HEK293 (cell line): ENCODE measurements around the gene MMP25.

Source experiments
- CTCF ChIA-PET: fragments of 350-600 bp; formaldehyde crosslinking; extraction: SDS; loops from one replicate; lab custom pipeline; 2021; ENCODE audit warnings: antibody characterized with exemption; lab: Yijun Ruan, JAX
- POLR2A ChIA-PET: fragments of 300-600 bp; formaldehyde crosslinking; extraction: SDS; loops from one replicate; lab custom pipeline; 2020; ENCODE audit warnings: antibody characterized with exemption, inconsistent platforms; lab: Yijun Ruan, JAX
- H3K27ac ChIP-seq: fragments of 200-500 bp; sonication (Bioruptor generic); 2 replicates; pipeline ENCODE4 v1.5.1; 2014; ENCODE audit warnings: low read depth, low read length, control low read depth, inconsistent platforms; ENCODE audit errors: extremely low read depth
- H3K36me3 ChIP-seq, 2 experiments: fragments of 200-500 bp in 1 of 2; sonication (Bioruptor generic) in 1 of 2; 1 replicate in 1 of 2; 2 replicates in 1 of 2; pipeline ENCODE4 v1.5.1; 2014 to 2017; ENCODE audit warnings: inconsistent platforms in 2 of 2, low read length in 2 of 2; ENCODE audit not compliant: control insufficient read depth in 2 of 2, insufficient read depth in 1 of 2
- H3K4me1 ChIP-seq: fragments of 200-500 bp; sonication (Bioruptor generic); 2 replicates; pipeline ENCODE4 v1.5.1; 2014; ENCODE audit warnings: mild to moderate bottlenecking, low read length, inconsistent platforms; ENCODE audit not compliant: control insufficient read depth, insufficient read depth
- H3K4me3 ChIP-seq: 2 replicates; pipeline ENCODE4 v1.5.1; 2011; ENCODE audit warnings: low read depth, mild to moderate bottlenecking, control low read depth, low read length, moderate library complexity
- H3K9me3 ChIP-seq: fragments of 200-500 bp; sonication (Bioruptor generic); 2 replicates; pipeline ENCODE4 v1.5.1; 2014; ENCODE audit warnings: low read depth, low read length, inconsistent platforms; ENCODE audit not compliant: control insufficient read depth, insufficient read depth
- HIC1 ChIP-seq: fragments of 450-650 bp; formaldehyde crosslinking; IDR thresholded peaks from 2 replicates; pipeline ENCODE4 v1.5.1; 2016; ENCODE audit warnings: missing biosample characterization, missing genetic modification characterization
- ZBTB17 ChIP-seq: fragments of 450-650 bp; formaldehyde crosslinking; IDR thresholded peaks from 2 replicates; pipeline ENCODE4 v1.5.1; 2016; ENCODE audit warnings: missing biosample characterization, missing genetic modification characterization
- ZBTB20 ChIP-seq: fragments of 450-650 bp; formaldehyde crosslinking; IDR thresholded peaks from 2 replicates; pipeline ENCODE4 v1.5.1; 2016; ENCODE audit warnings: missing biosample characterization, missing genetic modification characterization
- ZBTB8A ChIP-seq: fragments of 450-650 bp; formaldehyde crosslinking; IDR thresholded peaks from 2 replicates; pipeline ENCODE4 v1.5.1; 2016; ENCODE audit warnings: missing biosample characterization, missing genetic modification characterization
- ZNF18 ChIP-seq: fragments of 450-650 bp; formaldehyde crosslinking; IDR thresholded peaks from 2 replicates; pipeline ENCODE4 v1.5.1; 2016; ENCODE audit warnings: missing biosample characterization, missing genetic modification characterization
- ZNF239 ChIP-seq: fragments of 450-650 bp; formaldehyde crosslinking; IDR thresholded peaks from 2 replicates; pipeline ENCODE4 v1.5.1; 2016; ENCODE audit warnings: missing biosample characterization, missing genetic modification characterization
- ZNF280D ChIP-seq: fragments of 450-650 bp; formaldehyde crosslinking; IDR thresholded peaks from 2 replicates; pipeline ENCODE4 v1.5.1; 2016; ENCODE audit warnings: missing biosample characterization, missing genetic modification characterization
- ZNF510 ChIP-seq: fragments of 450-650 bp; formaldehyde crosslinking; IDR thresholded peaks from 2 replicates; pipeline ENCODE4 v1.5.1; 2018; ENCODE audit warnings: mild to moderate bottlenecking, missing genetic modification characterization, missing biosample characterization; ENCODE audit not compliant: insufficient replicate concordance
- ZNF530 ChIP-seq: fragments of 450-650 bp; formaldehyde crosslinking; IDR thresholded peaks from 2 replicates; pipeline ENCODE4 v1.5.1; 2016; ENCODE audit warnings: low read depth, missing biosample characterization, missing genetic modification characterization
- ZNF670 ChIP-seq: fragments of 450-650 bp; formaldehyde crosslinking; IDR thresholded peaks from 2 replicates; pipeline ENCODE4 v1.5.1; 2016; ENCODE audit warnings: missing biosample characterization, missing genetic modification characterization, low read depth
- TF ChIP-seq, protein P1 (sequence below): fragments of 450-650 bp; formaldehyde crosslinking; IDR thresholded peaks from 2 replicates; pipeline ENCODE4 v1.5.1; 2016; ENCODE audit warnings: missing biosample characterization, missing genetic modification characterization
- TF ChIP-seq, protein P2 (sequence below): fragments of 450-650 bp; formaldehyde crosslinking; IDR thresholded peaks from 2 replicates; pipeline ENCODE4 v1.5.1; 2016; ENCODE audit warnings: missing biosample characterization, missing genetic modification characterization, low read depth

The MMP25 gene

DNA sequence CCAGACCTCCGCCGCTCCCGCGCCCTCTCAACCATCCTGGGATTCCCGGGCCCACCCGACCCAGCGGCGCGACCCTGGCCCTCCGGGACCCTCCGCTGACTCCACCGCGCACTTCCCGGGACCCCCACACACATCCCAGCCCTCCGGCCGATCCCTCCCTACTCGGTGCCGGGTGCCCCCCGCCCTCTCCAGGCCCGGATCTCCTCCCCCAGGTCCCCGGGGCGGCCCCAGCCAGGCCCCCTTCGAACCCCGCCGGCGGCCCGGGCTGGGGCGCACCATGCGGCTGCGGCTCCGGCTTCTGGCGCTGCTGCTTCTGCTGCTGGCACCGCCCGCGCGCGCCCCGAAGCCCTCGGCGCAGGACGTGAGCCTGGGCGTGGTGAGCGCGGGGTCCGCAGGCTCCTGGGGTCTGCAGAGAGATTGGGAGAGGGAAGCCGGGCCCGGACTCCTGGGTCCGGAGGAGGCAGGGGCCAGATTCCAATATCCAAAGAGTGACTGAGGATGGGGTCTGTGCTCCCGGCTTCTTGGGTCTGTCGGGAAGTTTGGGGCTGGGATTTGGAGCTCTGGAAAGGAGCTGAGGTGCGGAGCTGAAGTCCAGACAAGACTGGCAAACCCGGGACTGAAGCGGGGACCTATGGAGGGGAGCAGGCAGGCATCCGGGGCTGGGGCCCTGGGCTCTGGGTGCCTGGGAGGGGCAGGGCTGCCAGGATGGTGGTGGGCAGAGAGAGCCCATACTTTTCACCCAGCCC is 453 bp downstream of the MMP25 start:
- TF ChIP-seq ZNF530 (tag by site-specific recombination) (no peak), ZBTB20 (tag by site-specific recombination) (peak; percentile 49; the same call in 1 of the 2 replicates)
- ChIA-PET POLR2A (interaction anchor here (1.1 kb wide), 1 partner anchor 17 kb away, joined by 4 read pairs; no protein-coding TSS in a partner anchor), CTCF (interaction anchor here (1.9 kb wide), 1 partner anchor 15 kb away, joined by 22 read pairs; no protein-coding TSS in a partner anchor)
- Histone ChIP-seq H3K27ac (no peak overlapping the region), H3K4me1 (no peaks in the 10 kb centered on the region), H3K9me3 (no peaks in the 10 kb centered on the region), H3K36me3 (no peaks in the 10 kb centered on the region), H3K4me3 (no peak overlapping the region)

- Histone ChIP-seq H3K4me3 (no peak overlapping the region), H3K36me3 (no peaks in the 10 kb centered on the region), H3K9me3 (no peaks in the 10 kb centered on the region), H3K4me1 (no peaks in the 10 kb centered on the region), H3K27ac (no peak overlapping the region)
- ChIA-PET CTCF (interaction anchor here (0.8 to 2.0 kb wide), 4 partner anchors 11 to 80 kb away, joined by 3 to 22 read pairs (median 10); no protein-coding TSS in a partner anchor), POLR2A (interaction anchor here (1.1 to 1.5 kb wide), 4 partner anchors 12 to 20 kb away, joined by 4 to 6 read pairs (median 4); no protein-coding TSS in a partner anchor)
- TF ChIP-seq ZNF18 (tag by site-specific recombination): no peak
- TF ChIP-seq ZBTB20 (tag by site-specific recombination): 0 out of 2 replicates have a peak, but pooled peaks have one; percentile 22
- TF ChIP-seq HIC1 (tag by site-specific recombination): 0 out of 2 replicates have a peak, but pooled peaks have one; percentile 40
- TF ChIP-seq ZNF239 (tag by site-specific recombination): peak; percentile 90
- 0 out of 2 replicates have a peak, but pooled peaks have one; percentile 30 for TF ChIP-seq ZBTB17
- TF ChIP-seq, protein P1, sequence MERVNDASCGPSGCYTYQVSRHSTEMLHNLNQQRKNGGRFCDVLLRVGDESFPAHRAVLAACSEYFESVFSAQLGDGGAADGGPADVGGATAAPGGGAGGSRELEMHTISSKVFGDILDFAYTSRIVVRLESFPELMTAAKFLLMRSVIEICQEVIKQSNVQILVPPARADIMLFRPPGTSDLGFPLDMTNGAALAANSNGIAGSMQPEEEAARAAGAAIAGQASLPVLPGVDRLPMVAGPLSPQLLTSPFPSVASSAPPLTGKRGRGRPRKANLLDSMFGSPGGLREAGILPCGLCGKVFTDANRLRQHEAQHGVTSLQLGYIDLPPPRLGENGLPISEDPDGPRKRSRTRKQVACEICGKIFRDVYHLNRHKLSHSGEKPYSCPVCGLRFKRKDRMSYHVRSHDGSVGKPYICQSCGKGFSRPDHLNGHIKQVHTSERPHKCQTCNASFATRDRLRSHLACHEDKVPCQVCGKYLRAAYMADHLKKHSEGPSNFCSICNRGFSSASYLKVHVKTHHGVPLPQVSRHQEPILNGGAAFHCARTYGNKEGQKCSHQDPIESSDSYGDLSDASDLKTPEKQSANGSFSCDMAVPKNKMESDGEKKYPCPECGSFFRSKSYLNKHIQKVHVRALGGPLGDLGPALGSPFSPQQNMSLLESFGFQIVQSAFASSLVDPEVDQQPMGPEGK (tag by site-specific recombination): 0 out of 2 replicates have a peak, but pooled peaks have one; percentile 34
- TF ChIP-seq ZBTB8A: 0 out of 2 replicates have a peak, but pooled peaks have one; percentile 21
- TF ChIP-seq, protein P2, sequence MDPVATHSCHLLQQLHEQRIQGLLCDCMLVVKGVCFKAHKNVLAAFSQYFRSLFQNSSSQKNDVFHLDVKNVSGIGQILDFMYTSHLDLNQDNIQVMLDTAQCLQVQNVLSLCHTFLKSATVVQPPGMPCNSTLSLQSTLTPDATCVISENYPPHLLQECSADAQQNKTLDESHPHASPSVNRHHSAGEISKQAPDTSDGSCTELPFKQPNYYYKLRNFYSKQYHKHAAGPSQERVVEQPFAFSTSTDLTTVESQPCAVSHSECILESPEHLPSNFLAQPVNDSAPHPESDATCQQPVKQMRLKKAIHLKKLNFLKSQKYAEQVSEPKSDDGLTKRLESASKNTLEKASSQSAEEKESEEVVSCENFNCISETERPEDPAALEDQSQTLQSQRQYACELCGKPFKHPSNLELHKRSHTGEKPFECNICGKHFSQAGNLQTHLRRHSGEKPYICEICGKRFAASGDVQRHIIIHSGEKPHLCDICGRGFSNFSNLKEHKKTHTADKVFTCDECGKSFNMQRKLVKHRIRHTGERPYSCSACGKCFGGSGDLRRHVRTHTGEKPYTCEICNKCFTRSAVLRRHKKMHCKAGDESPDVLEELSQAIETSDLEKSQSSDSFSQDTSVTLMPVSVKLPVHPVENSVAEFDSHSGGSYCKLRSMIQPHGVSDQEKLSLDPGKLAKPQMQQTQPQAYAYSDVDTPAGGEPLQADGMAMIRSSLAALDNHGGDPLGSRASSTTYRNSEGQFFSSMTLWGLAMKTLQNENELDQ: no peak
- TF ChIP-seq ZNF510 (tag by site-specific recombination): no peak
- no peak for TF ChIP-seq ZNF280D
- TF ChIP-seq ZNF670 (tag by site-specific recombination): no peak
Measured at GRCh38 chr16:3047387-3047720, 993 bp downstream of the MMP25 start.
